Tibial nerve (tissue), 4 donors: ENCODE measurements around the gene OMP. TPM values are rescaled to one million over a fixed set of nuclear protein-coding genes. Genes with fewer than 3 reads are reported as not detected.
A peak's percentile ranks its signal among the peaks of the same experiment; 100 is the strongest.

Source experiments
- DNase-seq, 2 donors: peaks; one replicate each; pipeline ENCODE4 v3.0.0-alpha.2; 2019; ENCODE audit warnings: low spot score in 2 of 2
- H3K27ac ChIP-seq, 4 donors: fragments of 200-600 bp; sonication (generic) in 3 of 4; one replicate each; pipeline ENCODE4 v1.5.1; 2017 to 2019; ENCODE audit warnings: mild to moderate bottlenecking in 1 of 4
- H3K27me3 ChIP-seq, 2 donors: fragments of 200-600 bp; sonication (generic) in 1 of 2; one replicate each; pipeline versions ENCODE4 v1.5.1 to v1.6.0; 2017 to 2019
- H3K36me3 ChIP-seq, 3 donors: fragments of 200-600 bp; sonication (generic); one replicate each; pipeline ENCODE4 v1.5.1; 2018 to 2019
- H3K4me1 ChIP-seq, 4 donors: fragments of 200-600 bp; sonication (generic) in 3 of 4; one replicate each; pipeline ENCODE4 v1.5.1; 2017 to 2019
- H3K4me3 ChIP-seq, 4 donors: fragments of 200-600 bp; sonication (generic) in 3 of 4; one replicate each; pipeline ENCODE4 v1.5.1; 2017 to 2019; ENCODE audit warnings: mild to moderate bottlenecking in 1 of 4, moderate library complexity in 1 of 4
- H3K9me3 ChIP-seq, 4 donors: fragments of 200-600 bp; sonication (generic) in 3 of 4; one replicate each; pipeline ENCODE4 v1.5.1; 2017 to 2019
- CTCF ChIP-seq, 5 experiments: fragments of 200-600 bp in 3 of 5; fragments of 450-650 bp in 2 of 5; sonication (generic) in 3 of 5; IDR thresholded peaks; one replicate each; pipeline ENCODE4 v1.5.1; 2016 to 2019; ENCODE audit warnings: antibody characterized with exemption in 5 of 5, mild to moderate bottlenecking in 3 of 5, moderate library complexity in 2 of 5
- EP300 ChIP-seq, 2 donors: sonication (generic); formaldehyde crosslinking; IDR thresholded peaks; one replicate each; pipeline ENCODE4 v1.6.1; 2017; ENCODE audit warnings: antibody characterized with exemption in 2 of 2, mild to moderate bottlenecking in 1 of 2
- POLR2A ChIP-seq, 2 donors: fragments of 450-650 bp; IDR thresholded peaks; one replicate each; pipeline ENCODE4 v1.6.1; 2017; ENCODE audit warnings: antibody characterized with exemption in 2 of 2, mild to moderate bottlenecking in 2 of 2, moderate library complexity in 2 of 2
- WGBS, 2 donors: methylation state at CpG; one replicate each; pipeline ENCODE4 v1.1.5; 2018; 5-methylcytosine and 5-hydroxymethylcytosine counted together
- total RNA-seq, 4 donors: library from RNA; depleted of rRNA; stranded (reverse); fragments of >200 nt; gene quantifications; one replicate each; pipeline ENCODE4 v1.1.0, GENCODE V29; 2016

Gene OMP
- total RNA-seq, 4 donors from 2014 or later: 9.9 TPM; not detected in 3

DNA sequence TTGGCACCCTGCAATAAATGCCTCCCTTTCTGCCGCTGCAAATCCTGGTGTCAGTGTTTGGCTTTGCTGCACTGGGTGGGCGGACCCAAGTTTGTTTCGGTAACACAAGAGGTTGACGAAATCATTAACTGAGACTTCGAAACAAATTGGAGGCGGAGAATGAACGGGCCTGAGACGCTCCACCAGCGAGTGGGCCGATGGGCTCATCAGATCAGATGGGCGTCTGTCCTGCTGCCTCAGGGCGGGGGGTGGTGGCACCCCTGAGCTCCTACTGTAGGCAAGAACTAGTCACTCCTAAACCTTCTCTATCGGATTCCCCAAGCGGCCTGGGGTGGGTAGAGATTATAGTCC lies 36.8 kb upstream of the OMP start:
- peak overlapping the region; percentile 88 to 98 (median 97) for H3K27ac ChIP-seq
- DNase-seq: peak; percentile 39 to 57
- WGBS, 2 donors: 17 to 24% methylated on average over 14 of the region's 14 CpGs
- peak overlapping the region; percentile 65 to 94 (median 70) for H3K4me3 ChIP-seq
- no peaks in the 10 kb centered on the region for H3K27me3 ChIP-seq
- no peaks in the 10 kb centered on the region for H3K9me3 ChIP-seq
- no peaks in the 10 kb centered on the region for H3K36me3 ChIP-seq
- no peak for TF ChIP-seq CTCF (IDR thresholded peaks at IDR 0.05)
- TF ChIP-seq POLR2A (IDR thresholded peaks at IDR 0.05): peak in 1 of 2 donors; percentile 23
- peaks cover 0 to 47% (median 4%) of the 10 kb centered on the region in 4 donors for H3K4me1 ChIP-seq

- peak; percentile 83 to 88 for DNase-seq
- no peaks in the 10 kb centered on the region for H3K9me3 ChIP-seq
- H3K36me3 ChIP-seq: no peaks in the 10 kb centered on the region
- peak within 1 kb of the TSS; percentile 65 to 94 (median 82) for H3K4me3 ChIP-seq
- H3K27ac ChIP-seq: peak within 1 kb of the TSS; percentile 88 to 98 (median 97)
- WGBS, 2 donors: 0 to 1% methylated on average over 21 to 64 of the region's 69 CpGs
- H3K4me1 ChIP-seq: peaks cover 0 to 52% (median 7%) of the 10 kb centered on the region in 4 donors
- TF ChIP-seq CTCF (IDR thresholded peaks at IDR 0.05): peak in 4 of 5 experiments; percentile 29 to 80 (median 52)
- peak; percentile 92 to 96 for TF ChIP-seq POLR2A (IDR thresholded peaks at IDR 0.05)
- peak in 1 of 2 donors; percentile 97 for TF ChIP-seq EP300 (IDR thresholded peaks at IDR 0.05)
- no peaks in the 10 kb centered on the region for H3K27me3 ChIP-seq
These were observed 36.2 kb upstream of the OMP start, which contains the start of gene CAPN5 for GRCh38 chr11:77066229-77067042. Gene CAPN5 (plus strand): TSS chr11:77066971. CDS start chr11:77084887, 17,916 bp downstream.

DNA sequence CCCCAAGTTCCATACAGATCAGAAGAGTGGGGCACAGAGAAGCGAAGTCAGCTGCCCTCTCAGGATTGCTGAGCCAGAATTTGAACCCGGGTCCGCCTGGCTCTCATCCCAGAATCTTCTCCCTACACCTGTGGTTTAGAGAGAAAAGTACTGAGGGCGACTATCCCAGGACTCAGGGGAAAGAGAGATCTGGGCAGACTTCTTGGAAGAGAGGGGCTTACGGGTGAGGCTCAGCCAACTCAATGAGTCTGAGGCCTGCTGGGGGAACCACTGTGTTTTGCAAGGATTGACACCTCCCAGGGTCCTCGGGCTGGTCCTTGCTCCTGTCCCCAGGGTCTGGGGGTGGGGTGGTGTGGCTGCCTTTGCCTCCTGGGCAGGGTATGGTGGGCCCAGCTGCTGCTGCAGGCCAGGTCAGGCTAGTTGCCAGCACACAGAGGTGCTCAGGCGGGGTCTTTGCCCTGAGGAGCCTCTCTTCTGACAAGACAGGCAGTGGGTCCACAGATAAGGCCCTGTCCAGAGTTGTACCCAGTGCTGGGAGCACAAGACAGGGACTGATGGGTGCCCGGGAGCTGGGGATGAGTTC lies 34.7 kb upstream of the OMP start:
- TF ChIP-seq CTCF (IDR thresholded peaks at IDR 0.05) (no peak), EP300 (IDR thresholded peaks at IDR 0.05) (no peak), POLR2A (IDR thresholded peaks at IDR 0.05) (no peak)
- DNase-seq: no peak
- 65 to 67% methylated on average over 8 of the region's 8 CpGs for WGBS, 2 donors
- H3K4me1 ChIP-seq: peaks cover 3 to 68% (median 22%) of the 10 kb centered on the region in 4 donors
- H3K36me3 ChIP-seq: no peaks in the 10 kb centered on the region
- H3K4me3 ChIP-seq: peak overlapping the region; percentile 65 to 94 (median 82)
- H3K27ac ChIP-seq: peak overlapping the region; percentile 86 to 98 (median 92)
- no peaks in the 10 kb centered on the region for H3K9me3 ChIP-seq
- no peaks in the 10 kb centered on the region for H3K27me3 ChIP-seq

DNA sequence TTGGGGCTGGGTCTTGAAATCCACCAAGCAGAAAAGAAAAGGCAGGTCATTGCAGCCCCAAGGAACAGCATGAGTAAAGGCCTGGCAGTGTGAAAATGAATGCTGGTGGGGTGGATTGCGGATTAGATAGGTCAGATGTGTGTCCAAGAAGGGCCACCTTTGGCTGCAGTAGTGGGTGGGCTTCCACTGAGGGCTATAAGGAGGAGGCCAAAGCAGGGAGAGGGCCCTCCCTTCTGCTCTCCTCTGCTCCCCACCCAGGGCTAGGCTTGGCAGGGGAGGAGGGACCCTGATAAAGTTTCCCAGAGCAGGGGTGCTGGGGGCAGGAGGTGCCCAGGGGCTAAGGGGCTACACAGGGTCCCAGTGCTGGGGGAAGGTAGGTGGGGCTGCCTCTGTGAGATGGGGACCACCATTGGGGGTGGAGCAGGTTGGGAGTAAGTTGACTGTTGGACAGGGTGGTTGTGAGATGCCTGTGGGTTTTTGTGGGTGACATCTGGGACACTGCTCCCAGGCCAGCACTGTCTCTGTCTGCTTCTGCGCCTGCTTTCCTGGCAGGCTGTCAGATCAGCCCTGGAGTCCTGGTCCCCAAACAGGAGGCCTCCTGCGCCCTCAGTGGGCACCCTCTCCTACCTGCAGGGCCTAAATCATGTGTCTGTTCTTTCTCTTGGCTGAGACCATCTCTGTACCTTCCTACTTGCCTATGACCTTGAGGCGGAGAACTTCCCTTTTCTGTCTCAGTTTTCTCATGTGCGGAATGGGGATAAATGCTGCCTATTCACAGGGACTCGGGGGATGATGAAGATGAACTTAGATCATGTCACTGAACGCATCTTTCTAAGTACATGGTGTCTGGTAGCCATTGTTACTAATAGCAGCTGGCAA lies 33.9 kb upstream of the OMP start:
- WGBS, 2 donors: 62 to 82% methylated on average over 7 of the region's 7 CpGs
- H3K36me3 ChIP-seq: no peaks in the 10 kb centered on the region
- peaks cover 7 to 75% (median 29%) of the 10 kb centered on the region in 4 donors for H3K4me1 ChIP-seq
- H3K9me3 ChIP-seq: no peaks in the 10 kb centered on the region
- H3K27me3 ChIP-seq: no peaks in the 10 kb centered on the region
- DNase-seq: no peak
- TF ChIP-seq POLR2A (IDR thresholded peaks at IDR 0.05) (no peak), CTCF (IDR thresholded peaks at IDR 0.05) (no peak), EP300 (IDR thresholded peaks at IDR 0.05) (no peak)
- peak overlapping the region in 2 of 4 donors; percentile 73 to 94 for H3K4me3 ChIP-seq
- peak overlapping the region in 3 of 4 donors; percentile 86 to 98 (median 97) for H3K27ac ChIP-seq
